ENCODE measurements around the gene NDC1.

The NDC1 gene

GRCh38 chr1:53729456-53730223, 108.5 kb downstream of the NDC1 start:
- DNase-seq = no peak

- DNase-seq = no peak
Observed at GRCh38 chr1:53728702-53729455, 109.2 kb downstream of the NDC1 start.

GRCh38 chr1:53728196-53728595, 109.9 kb downstream of the NDC1 start:
- DNase-seq = no peak

GRCh38 chr1:53727461-53728092, 110.5 kb downstream of the NDC1 start:
- DNase-seq = no peak

GRCh38 chr1:53726009-53726600, 112.0 kb downstream of the NDC1 start:
- no peak for DNase-seq

GRCh38 chr1:53725238-53725689, 112.8 kb downstream of the NDC1 start:
- DNase-seq = no peak

GRCh38 chr1:53722025-53722424, 116.1 kb downstream of the NDC1 start:
- no peak for DNase-seq

GRCh38 chr1:53721088-53721487, 117.0 kb downstream of the NDC1 start:
- no peak for DNase-seq

- DNase-seq = no peak
Observed at GRCh38 chr1:53719469-53719868, 118.6 kb downstream of the NDC1 start.

- no peak for DNase-seq
Observed at GRCh38 chr1:53718443-53718842, 119.7 kb downstream of the NDC1 start.

- DNase-seq = no peak
Observed at GRCh38 chr1:53717025-53717804, 120.9 kb downstream of the NDC1 start.

- no peak for DNase-seq
Observed at GRCh38 chr1:53716150-53716549, 121.9 kb downstream of the NDC1 start.

- peak; percentile 54 for DNase-seq
Observed at GRCh38 chr1:53715478-53715877, 122.6 kb downstream of the NDC1 start.
